Epithelial cell of proximal tubule (primary cell): ENCODE results near the gene CDK8. TPM values are rescaled to one million over a fixed set of nuclear protein-coding genes. Genes with fewer than 3 reads are reported as not detected.

Experiments used
- DNase-seq: peaks from one replicate; pipeline ENCODE4 v3.0.0-alpha.2; 2011; ENCODE audit warnings: low read depth
- H3K4me3 ChIP-seq: 2 replicates; pipeline ENCODE4 v1.5.1; 2011; ENCODE audit warnings: low read depth, mild to moderate bottlenecking, low read length
- CTCF ChIP-seq: conservative IDR thresholded peaks from 2 replicates; pipeline ENCODE4 v1.5.1; 2012; ENCODE audit warnings: low read depth, mild to moderate bottlenecking, low read length
- total RNA-seq: library from RNA; depleted of rRNA; stranded (reverse); fragments of >200 nt; gene quantifications from 2 replicates; pipeline ENCODE4 v1.2.3, GENCODE V29; 2015

Gene CDK8
- total RNA-seq, 1 donor from 2014 or later, result 15.3 TPM

- no peak for DNase-seq
- peak overlapping the region; percentile 80 for H3K4me3 ChIP-seq
- TF ChIP-seq CTCF, result no peak
Measured at GRCh38 chr13:26253262-26253786, 605 bp upstream of the CDK8 start.

GRCh38 chr13:26254583-26255111 lies 718 bp downstream of the CDK8 start:
- peak; percentile 10 for TF ChIP-seq CTCF
- no peak for DNase-seq

GRCh38 chr13:26255115-26255514 lies 1.2 kb downstream of the CDK8 start:
- no peak for TF ChIP-seq CTCF
- peak overlapping the region; percentile 80 for H3K4me3 ChIP-seq
- no peak for DNase-seq

More at GRCh38 chr13:26254583-26255111, 718 bp downstream of the CDK8 start:
- H3K4me3 ChIP-seq, result peak overlapping the region; percentile 80

- DNase-seq, result no peak
- peak; percentile 40 for TF ChIP-seq CTCF
- peak overlapping the region; percentile 80 for H3K4me3 ChIP-seq
Measured at GRCh38 chr13:26255691-26256277, 1.9 kb downstream of the CDK8 start.

GRCh38 chr13:26257049-26257448 lies 3.1 kb downstream of the CDK8 start:
- no peak for TF ChIP-seq CTCF
- H3K4me3 ChIP-seq, result no peak overlapping the region
- DNase-seq, result no peak

- no peak for DNase-seq
- H3K4me3 ChIP-seq, result no peak overlapping the region
- no peak for TF ChIP-seq CTCF
Measured at GRCh38 chr13:26259634-26260033, 5.7 kb downstream of the CDK8 start.

- H3K4me3 ChIP-seq, result no peak overlapping the region
- DNase-seq, result no peak
Measured at GRCh38 chr13:26262156-26262555, 8.2 kb downstream of the CDK8 start.

More at GRCh38 chr13:26262156-26262555, 8.2 kb downstream of the CDK8 start:
- TF ChIP-seq CTCF, result no peak
